HG03108 (cell line): ENCODE results near the gene LPIN2.
"Not testable (repeated sequence)": the region's sequence is repeated elsewhere in the genome, so short reads cannot be mapped to it uniquely, and the experiment has no call there.

Experiments used
- ATAC-seq: cut with Tn5 transposase; IDR thresholded peaks from one replicate; pipeline ENCODE4 v1.9.1; 2021; ENCODE audit warnings: moderate library complexity; ENCODE audit not compliant: unreplicated experiment

The LPIN2 gene

GRCh38 chr18:3044931-3045698 lies 32.2 kb upstream of the LPIN2 start:
- no peak for ATAC-seq

GRCh38 chr18:3042379-3042778 lies 29.4 kb upstream of the LPIN2 start:
- ATAC-seq, result no peak

GRCh38 chr18:3041843-3042242 lies 28.9 kb upstream of the LPIN2 start:
- ATAC-seq, result no peak

DNA sequence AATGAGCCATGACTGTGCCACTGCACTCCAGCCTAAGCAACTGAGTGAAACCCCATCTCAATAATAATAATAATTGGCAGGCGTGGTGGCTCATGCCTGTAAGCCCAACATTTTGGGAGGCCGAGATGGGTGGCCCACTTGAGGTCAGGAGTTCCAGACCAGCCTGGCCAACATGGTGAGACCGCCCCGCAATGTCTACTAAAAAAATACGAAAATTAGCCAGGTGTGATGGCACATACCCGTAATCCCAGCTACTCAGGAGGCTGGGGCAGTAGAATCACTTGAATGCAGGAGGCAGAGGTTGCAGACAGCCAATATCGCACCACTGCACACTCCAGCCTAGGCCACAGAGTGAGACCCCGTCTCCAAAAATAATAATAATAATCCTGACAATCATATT lies 27.9 kb upstream of the LPIN2 start:
- ATAC-seq, result no peak

DNA sequence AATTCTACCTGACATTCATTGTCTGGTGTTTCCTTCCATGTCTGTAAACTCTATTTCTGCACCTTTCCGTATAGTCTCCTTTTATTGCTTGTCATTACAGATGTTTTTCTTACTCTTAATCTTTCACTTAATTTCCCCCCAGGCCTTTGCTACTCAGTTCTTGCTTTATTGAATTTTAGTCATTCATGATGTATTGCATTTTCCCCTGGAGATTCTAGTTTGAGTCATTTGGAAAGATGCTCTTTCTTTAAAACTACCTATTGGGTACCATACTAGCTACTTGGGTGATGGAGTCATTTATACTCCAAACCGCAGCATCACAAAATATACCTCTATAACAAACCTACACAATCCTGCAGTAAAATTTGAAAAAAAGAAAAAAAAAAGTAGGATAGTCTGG lies 27.2 kb upstream of the LPIN2 start:
- ATAC-seq, result no peak

GRCh38 chr18:3037423-3037915 lies 24.5 kb upstream of the LPIN2 start:
- ATAC-seq, result peak; percentile 99

GRCh38 chr18:3036108-3036507 lies 23.2 kb upstream of the LPIN2 start:
- ATAC-seq, result no peak

DNA sequence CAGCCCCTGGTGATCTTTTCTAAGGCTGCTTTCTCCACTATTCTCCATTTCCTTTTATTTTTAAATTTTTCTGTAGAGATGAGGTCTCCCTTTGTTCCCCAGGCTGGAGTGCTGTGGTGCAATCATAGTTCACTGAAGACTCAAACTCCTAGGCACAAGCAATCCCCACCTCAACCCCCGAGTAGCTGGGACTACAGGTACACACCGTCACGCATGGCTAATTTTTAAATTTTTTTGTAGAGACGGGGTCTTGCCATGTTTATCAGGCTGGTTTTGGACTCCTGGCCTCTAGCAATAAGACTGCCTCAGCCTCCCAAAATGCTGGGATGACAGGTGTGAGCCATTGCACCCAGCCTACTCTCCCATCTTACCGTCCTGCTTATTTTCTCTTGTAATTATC lies 22.7 kb upstream of the LPIN2 start:
- no peak for ATAC-seq

GRCh38 chr18:3032721-3033120 lies 19.8 kb upstream of the LPIN2 start:
- ATAC-seq, result no peak

DNA sequence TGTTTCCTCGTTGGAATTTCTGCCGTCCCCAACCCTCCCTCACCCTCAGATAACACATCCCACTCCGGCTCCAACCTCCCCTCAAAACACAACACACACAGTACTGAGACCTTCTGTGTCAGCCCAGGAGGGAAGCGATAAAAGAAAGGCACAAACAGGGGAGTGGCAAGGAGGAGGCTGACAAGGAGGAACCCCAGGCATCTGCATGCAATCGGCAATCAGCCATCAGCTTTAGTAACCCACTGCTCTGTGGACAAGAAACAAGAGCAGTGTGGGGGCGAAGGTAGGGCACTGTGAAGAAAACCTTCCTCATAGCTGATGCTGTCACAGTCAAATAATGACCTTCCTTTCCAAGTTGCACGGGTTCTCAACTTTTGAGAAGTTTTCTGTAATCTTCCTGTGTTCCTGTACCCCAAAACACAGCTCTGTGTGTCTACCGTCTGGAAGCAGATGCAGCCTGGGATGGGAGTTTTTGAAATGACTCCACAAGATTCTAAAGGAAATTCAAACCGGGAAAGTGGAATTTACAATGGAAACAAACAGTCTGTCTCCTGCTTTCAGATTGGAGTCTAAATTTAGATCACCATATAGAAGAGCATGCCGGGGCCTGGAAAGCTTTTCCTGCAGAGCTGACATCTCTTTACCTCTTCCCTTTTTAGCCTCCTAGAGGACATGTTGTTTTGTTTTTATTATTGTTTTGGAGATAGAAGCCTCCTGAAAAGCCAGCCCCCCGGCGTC lies 16.4 kb upstream of the LPIN2 start:
- ATAC-seq, result no peak

DNA sequence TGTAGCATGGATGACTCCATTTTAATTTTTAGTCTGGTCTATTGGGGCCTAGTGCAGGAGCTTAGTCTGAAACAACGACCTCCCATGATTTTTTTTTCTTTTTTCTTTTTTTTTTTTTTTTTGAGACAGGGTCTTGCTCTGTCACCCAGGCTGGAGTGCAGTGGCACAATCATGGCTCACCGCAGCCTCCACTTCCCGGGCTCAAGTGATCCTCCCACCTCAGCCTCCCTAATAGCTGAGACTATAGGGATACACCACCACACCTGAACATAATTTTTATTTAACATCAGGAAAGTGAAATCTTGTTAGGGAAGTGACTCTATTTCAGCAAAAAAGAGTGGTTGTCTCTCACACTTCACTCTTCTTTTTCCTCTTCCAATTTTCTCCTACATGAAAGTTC lies 15.2 kb upstream of the LPIN2 start:
- ATAC-seq, result not testable (repeated sequence)

- ATAC-seq, result no peak
Observed at GRCh38 chr18:3027370-3027891, 14.5 kb upstream of the LPIN2 start.

DNA sequence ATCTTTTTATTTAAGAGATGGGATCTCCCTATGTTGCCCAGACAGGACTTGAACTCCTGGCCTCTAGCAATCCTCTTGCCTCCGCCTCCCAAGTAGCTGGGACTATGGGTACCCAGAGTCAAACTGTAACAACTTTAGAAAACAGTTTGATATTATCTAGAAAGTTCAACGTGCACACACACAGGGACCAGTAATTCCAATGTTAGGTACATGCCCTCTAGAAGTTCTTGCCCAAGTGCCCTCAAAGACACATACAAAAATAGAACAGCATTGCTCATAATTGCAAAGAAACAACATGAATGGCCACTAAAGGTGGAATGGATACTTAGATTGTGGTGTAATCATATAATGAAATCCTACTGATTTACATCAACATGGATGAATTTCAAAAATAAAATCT lies 12.6 kb upstream of the LPIN2 start:
- ATAC-seq, result no peak

GRCh38 chr18:3023603-3024002 lies 10.7 kb upstream of the LPIN2 start:
- not testable (repeated sequence) for ATAC-seq

GRCh38 chr18:3016585-3017297 lies 3.8 kb upstream of the LPIN2 start:
- no peak for ATAC-seq

DNA sequence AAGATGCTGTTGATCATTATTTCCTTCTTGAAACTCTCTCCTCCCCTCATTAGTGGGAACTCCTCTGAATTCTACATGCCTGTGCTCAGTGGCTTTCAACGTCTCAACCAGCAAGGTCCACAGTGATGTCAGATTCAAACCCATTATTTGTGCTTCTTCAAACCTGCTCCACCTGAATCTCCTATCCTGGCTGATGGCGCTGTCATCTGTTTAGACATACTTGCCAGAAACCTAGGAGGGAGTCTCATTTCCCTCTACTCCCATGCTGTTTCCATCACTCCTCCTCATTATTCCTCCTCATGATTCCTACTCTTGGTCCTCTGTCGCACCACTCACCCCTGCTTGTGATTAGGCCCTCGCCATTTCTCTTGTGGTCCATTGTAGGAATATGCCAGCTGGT lies 2.9 kb upstream of the LPIN2 start:
- ATAC-seq, result no peak

DNA sequence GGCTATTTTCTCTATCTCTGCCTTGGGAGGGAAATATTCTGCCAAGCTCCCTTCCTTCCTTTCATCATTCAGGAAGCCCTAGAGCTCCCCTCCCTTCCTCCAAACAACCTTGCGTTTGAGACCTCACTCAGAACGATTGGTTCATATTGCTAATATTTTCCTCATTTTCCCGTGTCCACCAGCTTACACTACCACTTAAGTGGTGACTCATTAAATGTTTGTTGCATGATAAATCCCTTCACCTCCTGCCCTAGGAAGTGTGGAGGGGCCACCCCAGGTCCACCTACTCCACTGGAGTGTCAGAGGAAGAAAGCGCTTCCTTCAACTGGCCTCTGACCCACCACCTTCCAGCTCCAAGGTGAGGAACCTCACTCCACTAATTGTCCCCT lies 2.3 kb upstream of the LPIN2 start:
- no peak for ATAC-seq

DNA sequence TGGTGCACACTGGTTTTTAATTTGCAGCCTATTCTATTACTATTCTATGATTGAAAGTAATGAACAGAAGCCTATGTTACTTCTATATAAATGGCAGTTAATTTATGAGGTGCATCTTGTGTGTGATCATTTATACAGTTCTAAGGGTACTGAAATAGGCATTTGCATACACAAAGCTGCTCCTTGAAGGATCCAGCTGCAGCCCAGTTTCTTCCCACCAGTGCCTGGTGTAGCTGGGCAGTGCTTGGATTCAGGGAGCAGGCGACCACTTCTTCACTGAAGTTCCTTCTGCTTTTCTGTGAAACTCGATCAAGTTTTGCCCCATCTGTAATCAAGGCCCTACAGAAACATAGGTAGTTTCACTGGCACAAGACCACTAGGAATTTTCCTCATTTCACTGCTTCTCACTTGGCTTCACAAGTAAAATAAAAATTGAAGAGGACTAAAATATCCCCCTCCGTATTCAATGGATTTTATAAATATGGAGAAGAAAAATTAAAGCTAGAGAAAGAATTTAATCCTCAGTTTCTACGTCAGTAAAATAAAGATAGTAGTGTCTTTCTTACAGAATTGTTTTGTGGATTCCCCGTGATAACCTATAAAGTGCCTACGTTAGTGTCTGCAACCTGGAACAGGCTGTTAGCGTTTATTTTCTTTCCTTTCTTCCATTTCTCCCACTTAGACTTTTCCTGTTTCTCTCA lies 1.7 kb upstream of the LPIN2 start:
- no peak for ATAC-seq

DNA sequence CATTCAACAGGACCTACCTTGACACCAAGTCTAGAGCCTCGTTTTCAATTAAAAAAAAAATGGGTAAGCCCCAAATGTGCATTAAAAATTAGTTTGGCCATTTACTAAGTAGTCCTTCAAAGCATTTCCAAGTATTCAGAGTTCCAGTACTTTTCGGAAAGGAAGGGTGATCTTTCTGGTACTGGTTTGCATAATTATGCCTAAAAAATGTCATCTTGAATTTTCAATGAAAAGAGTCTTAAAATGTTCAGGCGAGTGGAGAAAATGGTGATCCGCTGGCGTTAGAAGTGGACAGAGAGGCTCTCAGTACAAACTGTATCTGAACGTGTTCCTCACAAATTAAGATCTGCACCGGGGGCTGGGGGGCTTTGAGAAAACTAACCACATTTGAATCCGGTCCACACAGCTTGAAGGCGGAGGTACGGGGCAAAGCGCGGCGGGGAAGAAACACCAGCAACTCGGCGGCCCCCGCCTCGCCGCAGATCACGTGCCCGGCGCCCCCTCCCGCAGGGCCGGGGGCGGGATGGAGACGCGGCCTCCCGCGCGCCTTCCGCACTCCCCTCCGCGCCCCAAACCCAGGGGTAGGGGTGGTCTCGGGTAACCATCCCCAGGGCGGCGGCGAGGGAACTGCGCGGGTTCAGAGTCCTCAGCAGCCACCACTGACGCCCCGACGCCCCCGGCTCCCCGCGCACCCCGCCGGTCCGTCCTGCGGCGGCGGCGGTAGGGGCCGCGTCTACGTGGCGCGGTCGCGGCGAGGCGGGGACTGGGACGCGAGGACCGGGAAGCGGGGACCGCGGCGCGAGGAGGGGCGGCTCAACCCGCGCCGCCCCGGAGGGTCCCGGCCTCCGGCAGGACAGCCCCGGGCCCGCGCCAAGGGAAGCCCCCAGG lies 564 bp downstream of the LPIN2 start:
- ATAC-seq, result no peak

GRCh38 chr18:3010086-3010485 lies 2.9 kb downstream of the LPIN2 start:
- no peak for ATAC-seq
